Neutrophil (primary cell): ENCODE measurements around the gene ASTN2.

ENCODE experiments used
- H3K27ac ChIP-seq: fragments of 200-600 bp; sonication (generic); 2 replicates; pipeline ENCODE4 v1.5.1; 2016; ENCODE audit warnings: mild to moderate bottlenecking, moderate library complexity
- H3K27me3 ChIP-seq: fragments of 200-600 bp; sonication (generic); 2 replicates; pipeline ENCODE4 v1.6.0; 2016; ENCODE audit warnings: mild to moderate bottlenecking
- H3K36me3 ChIP-seq: fragments of 200-600 bp; sonication (generic); 2 replicates; pipeline ENCODE4 v1.5.1; 2017
- H3K4me1 ChIP-seq, 2 experiments: fragments of 200-600 bp in 1 of 2; sonication (generic) in 1 of 2; 1 replicate in 1 of 2; 2 replicates in 1 of 2; pipeline versions ENCODE4 v1.5.1 to v1.6.1; 2013 to 2016; ENCODE audit warnings: low read depth in 1 of 2, low read length in 1 of 2, mild to moderate bottlenecking in 1 of 2, moderate library complexity in 1 of 2; ENCODE audit not compliant: control insufficient read depth in 1 of 2, insufficient read depth in 1 of 2
- H3K4me3 ChIP-seq, 2 experiments: fragments of 200-600 bp in 1 of 2; sonication (generic) in 1 of 2; 1 replicate in 1 of 2; 2 replicates in 1 of 2; pipeline ENCODE4 v1.5.1; 2013 to 2016; ENCODE audit warnings: low read depth in 1 of 2, low read length in 1 of 2, mild to moderate bottlenecking in 1 of 2, moderate library complexity in 1 of 2
- H3K9me3 ChIP-seq: fragments of 200-600 bp; sonication (generic); 2 replicates; pipeline ENCODE4 v1.5.1; 2016
- CTCF ChIP-seq: fragments of 200-600 bp; sonication (generic); IDR thresholded peaks from 2 replicates; pipeline ENCODE4 v1.5.1; 2016; ENCODE audit warnings: antibody characterized with exemption

ASTN2 gene

DNA sequence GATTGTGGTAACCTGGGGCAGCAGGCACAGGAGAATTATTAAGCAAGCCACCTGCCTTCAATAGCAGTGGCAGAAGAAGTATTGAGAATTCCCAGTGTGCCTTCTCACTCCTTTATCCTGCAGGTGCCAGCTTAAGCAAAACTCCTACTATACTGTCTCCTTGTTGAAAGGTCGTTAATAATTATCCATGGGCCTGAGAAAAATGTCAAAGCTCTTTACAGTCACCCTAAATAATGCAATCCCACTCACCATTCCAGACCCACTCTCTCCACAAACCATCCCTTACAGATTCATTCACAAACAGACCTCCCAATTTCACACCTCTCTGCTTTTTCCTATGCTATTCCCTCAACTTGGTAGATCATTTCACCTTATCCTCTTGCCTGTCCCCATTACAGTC is 889.2 kb downstream of the ASTN2 start:
- Histone ChIP-seq H3K9me3 (no peaks in the 10 kb centered on the region), H3K36me3 (no peaks in the 10 kb centered on the region), H3K27ac (no peak overlapping the region), H3K4me3 (no peak overlapping the region), H3K27me3 (no peaks in the 10 kb centered on the region), H3K4me1 (no peaks in the 10 kb centered on the region)
- TF ChIP-seq CTCF, result no peak

DNA sequence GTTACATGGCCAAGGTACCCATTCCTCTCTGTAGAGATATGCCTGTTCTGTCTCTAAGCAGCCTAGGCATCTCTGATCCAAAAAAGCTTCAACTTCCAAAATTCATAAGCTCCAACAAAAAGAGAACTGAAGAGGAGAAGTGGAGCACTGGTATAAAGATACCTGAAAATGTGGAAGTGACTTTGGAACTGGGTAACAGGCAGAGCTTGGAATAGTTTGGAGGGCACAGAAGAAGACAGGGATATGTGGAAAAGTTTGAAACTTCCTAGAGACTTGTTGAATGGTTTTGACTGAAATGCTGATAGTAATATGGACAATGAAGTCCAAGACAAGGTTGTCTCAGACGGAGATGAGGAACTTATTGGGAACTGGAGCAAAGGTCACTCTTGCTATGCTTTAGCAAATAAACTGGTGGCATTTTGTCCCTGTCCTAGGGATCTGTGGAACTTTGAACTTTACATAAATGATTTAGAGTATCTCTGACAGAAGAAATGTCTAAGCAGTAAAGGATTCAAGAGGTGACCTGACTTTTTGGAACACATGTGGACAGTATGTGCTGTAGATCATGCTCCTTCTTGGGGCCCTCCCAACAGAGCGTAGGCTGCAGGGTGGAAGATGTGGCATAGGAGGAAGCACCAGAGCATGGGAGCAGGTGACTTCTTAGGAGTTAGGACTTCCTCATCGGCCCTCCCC is 889.9 kb downstream of the ASTN2 start:
- Histone ChIP-seq H3K9me3 (no peaks in the 10 kb centered on the region), H3K4me1 (no peaks in the 10 kb centered on the region), H3K27me3 (no peaks in the 10 kb centered on the region), H3K4me3 (no peak overlapping the region), H3K27ac (no peak overlapping the region), H3K36me3 (no peaks in the 10 kb centered on the region)
- no peak for TF ChIP-seq CTCF

- no peak for TF ChIP-seq CTCF
- Histone ChIP-seq H3K36me3 (no peaks in the 10 kb centered on the region), H3K9me3 (no peaks in the 10 kb centered on the region), H3K4me1 (no peaks in the 10 kb centered on the region), H3K27ac (no peak overlapping the region), H3K4me3 (no peak overlapping the region), H3K27me3 (no peaks in the 10 kb centered on the region)
Measured at GRCh38 chr9:116520218-116520617, 894.6 kb downstream of the ASTN2 start.

DNA sequence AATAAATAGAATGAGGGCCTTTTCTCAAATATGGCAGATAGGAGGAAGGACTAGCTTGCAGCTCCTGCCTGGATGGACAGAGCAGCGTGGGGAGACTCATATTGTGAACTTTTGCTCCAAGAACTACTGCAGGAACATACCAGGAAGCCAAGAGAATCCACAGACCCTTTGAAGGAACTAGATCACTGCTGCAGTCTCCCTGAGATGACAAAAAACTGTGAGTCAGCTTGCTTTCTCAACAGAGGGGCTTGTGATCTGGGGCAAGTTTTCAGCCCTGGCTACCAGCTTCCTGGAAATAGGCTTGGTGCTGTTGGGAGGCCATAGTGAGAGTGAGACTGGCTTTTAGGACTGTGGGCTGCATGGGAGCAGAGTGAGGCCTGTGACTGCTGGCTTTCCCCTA is 898.4 kb downstream of the ASTN2 start:
- TF ChIP-seq CTCF, result no peak
- Histone ChIP-seq H3K27me3 (no peaks in the 10 kb centered on the region), H3K36me3 (no peaks in the 10 kb centered on the region)

DNA sequence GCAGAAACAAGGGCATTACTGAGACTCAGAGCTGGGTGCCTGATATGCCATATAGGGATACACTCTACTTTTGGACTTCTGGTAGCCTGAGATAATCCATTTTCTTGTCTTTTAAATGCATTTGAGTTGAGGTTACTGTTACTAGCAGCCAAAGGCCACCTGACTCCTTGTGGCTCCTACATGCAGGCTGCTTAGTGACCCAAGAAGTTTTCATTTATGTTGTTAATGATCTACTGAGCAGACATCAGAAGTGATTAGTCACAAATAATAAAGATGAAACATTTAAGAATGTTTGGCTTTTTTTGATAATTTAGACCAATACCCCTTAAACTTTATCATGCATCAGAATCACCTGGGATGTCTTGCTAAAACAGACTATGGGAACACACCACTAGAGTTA is 899.3 kb downstream of the ASTN2 start:
- H3K36me3 ChIP-seq, result no peaks in the 10 kb centered on the region
- H3K27me3 ChIP-seq, result no peaks in the 10 kb centered on the region
- H3K4me3 ChIP-seq, result no peak overlapping the region
- H3K9me3 ChIP-seq, result no peaks in the 10 kb centered on the region
- TF ChIP-seq CTCF, result no peak
- H3K4me1 ChIP-seq, result no peaks in the 10 kb centered on the region
- no peak overlapping the region for H3K27ac ChIP-seq

More for the DNA sequence above, 898.4 kb downstream of the ASTN2 start:
- H3K27ac ChIP-seq, result no peak overlapping the region
- no peaks in the 10 kb centered on the region for H3K9me3 ChIP-seq
- H3K4me1 ChIP-seq, result no peaks in the 10 kb centered on the region
- no peak overlapping the region for H3K4me3 ChIP-seq
